Measurements from ENCODE around the gene PRKAG2.

DNA sequence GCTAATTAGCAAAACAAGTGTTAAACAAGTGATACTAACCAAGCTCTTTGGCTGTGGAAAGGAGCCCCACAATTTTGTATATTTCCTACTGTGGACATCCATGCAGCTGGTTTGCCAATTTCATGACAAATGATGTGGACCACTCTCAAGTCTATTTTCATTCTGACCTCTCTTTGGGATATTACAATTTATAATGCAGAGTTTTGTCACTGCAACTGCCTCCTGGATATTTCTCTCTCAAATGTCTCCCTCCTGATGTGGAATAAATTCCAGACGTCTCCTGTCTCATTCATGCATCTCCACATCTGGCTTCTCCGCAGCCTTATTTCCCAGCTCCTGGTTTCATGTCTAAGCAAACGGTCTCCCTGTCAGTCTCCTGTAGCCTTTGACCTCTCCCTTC lies 276.6 kb downstream of the PRKAG2 start:
- TF ChIP-seq CTCF (IDR thresholded peaks at IDR 0.05), result no peak
- no peak for TF ChIP-seq ZFX (IDR thresholded peaks at IDR 0.05; ENCODE audit: borderline replicate concordance)
